ENCODE data around the gene CGB7.
"Not testable (repeated sequence)": the region's sequence is repeated elsewhere in the genome, so short reads cannot be mapped to it uniquely, and the experiment has no call there.

DNA sequence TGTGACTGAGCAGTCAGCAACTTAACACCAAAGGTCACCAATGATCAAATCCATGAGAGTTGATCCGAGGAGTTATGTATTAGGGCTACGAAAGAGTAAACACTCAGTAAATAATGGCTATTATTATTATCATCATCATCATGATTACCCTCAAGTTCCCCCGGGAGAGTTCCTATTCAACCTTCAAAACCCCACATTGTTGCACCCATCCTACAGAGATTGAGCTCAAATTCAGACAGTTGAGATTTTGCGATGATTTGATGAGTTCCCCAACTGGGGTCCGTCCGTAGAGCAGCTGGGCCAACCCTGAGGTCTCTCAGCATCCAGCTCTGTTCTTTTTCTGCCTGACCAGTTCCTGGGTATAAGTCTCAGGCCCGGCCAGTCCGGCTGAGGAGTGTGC is 19.4 kb downstream of the CGB7 start:
- TF ChIP-seq CTCF (IDR thresholded peaks at IDR 0.05); ZFX (IDR thresholded peaks at IDR 0.05; ENCODE audit: borderline replicate concordance): not testable (repeated sequence)
